ENCODE results near the gene SF3A1.

Gene SF3A1

GRCh38 chr22:30299322-30299721, 57.4 kb downstream of the SF3A1 start:
- no peak for DNase-seq

GRCh38 chr22:30297991-30298701, 58.5 kb downstream of the SF3A1 start:
- no peak for DNase-seq

GRCh38 chr22:30297276-30297990, 59.3 kb downstream of the SF3A1 start:
- no peak for DNase-seq

GRCh38 chr22:30296833-30297232, 59.9 kb downstream of the SF3A1 start:
- no peak for DNase-seq

GRCh38 chr22:30296324-30296723, 60.4 kb downstream of the SF3A1 start:
- DNase-seq = no peak

- DNase-seq = no peak
Measured at GRCh38 chr22:30295576-30295975, 61.1 kb downstream of the SF3A1 start.

- no peak for DNase-seq
Measured at GRCh38 chr22:30294830-30295229, 61.9 kb downstream of the SF3A1 start.

GRCh38 chr22:30294066-30294465, 62.6 kb downstream of the SF3A1 start:
- no peak for DNase-seq

- DNase-seq = no peak
Measured at GRCh38 chr22:30293026-30293425, 63.7 kb downstream of the SF3A1 start.

- DNase-seq = no peak
Measured at GRCh38 chr22:30292069-30292970, 64.4 kb downstream of the SF3A1 start.

- DNase-seq = peak; percentile 17
Measured at GRCh38 chr22:30291058-30291892, 65.4 kb downstream of the SF3A1 start.

- no peak for DNase-seq
Measured at GRCh38 chr22:30290342-30291057, 66.2 kb downstream of the SF3A1 start.

- no peak for DNase-seq
Measured at GRCh38 chr22:30289980-30290313, 66.7 kb downstream of the SF3A1 start.

- peak; percentile 86 for DNase-seq
Measured at GRCh38 chr22:30289141-30289979, 67.3 kb downstream of the SF3A1 start, which contains the start of gene CASTOR1. CASTOR1 (minus strand) TSS chr22:30289505; CDS start chr22:30289497, 8 bp downstream.

- no peak for DNase-seq
Measured at GRCh38 chr22:30288419-30289140, 68.1 kb downstream of the SF3A1 start.

GRCh38 chr22:30287648-30288418, 68.9 kb downstream of the SF3A1 start:
- DNase-seq = no peak

GRCh38 chr22:30286813-30287647, 69.7 kb downstream of the SF3A1 start:
- no peak for DNase-seq

- DNase-seq = no peak
Measured at GRCh38 chr22:30286331-30286730, 70.4 kb downstream of the SF3A1 start.

GRCh38 chr22:30285846-30286200, 70.9 kb downstream of the SF3A1 start:
- DNase-seq = no peak
